ENCODE measurements around the gene ARMC6.

DNA sequence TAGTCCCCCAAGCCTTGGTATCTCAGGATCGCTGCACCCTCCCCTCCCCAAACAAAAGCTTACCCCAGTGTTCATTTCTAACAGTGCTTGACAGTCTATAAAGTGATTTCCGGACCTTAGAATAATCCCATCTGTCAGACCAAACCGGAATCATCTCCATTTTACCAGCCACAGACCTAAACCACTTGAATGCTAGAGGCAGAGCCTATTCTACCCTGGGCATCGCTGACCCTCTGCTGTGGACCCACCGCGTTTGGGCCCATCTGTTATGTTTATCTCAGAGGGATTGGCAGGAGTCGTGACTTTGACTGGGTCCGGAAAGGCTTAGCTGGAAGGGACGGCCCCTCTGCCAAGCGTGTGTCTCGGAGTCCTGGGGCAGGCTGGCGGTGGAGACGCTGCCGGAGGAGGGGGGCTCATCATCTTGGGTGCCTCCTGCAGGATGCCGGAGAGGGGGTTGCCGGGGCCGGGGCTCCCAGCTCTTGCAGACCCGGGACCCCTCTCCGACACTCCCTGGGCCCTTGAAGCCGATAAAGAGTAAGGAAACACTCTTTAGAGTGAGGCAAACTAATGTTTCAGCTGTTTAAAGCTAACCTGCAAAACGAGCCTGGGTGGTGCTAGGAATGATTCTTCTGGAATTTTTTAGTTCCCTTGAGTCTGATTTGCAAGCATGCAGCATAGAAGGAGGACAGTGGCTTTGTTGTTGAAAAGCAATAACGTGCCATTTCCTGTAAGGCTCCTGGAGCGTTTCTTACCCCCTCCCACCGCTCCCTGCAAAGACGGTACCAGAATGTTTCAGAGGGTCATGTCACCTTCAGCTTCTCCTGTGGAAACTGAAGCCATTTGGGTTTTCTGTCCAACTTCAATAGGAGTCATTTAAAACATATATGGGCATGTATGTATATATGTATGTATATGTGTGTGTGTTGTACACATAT, 31.7 kb downstream of the ARMC6 start:
- TF ChIP-seq, protein P1, sequence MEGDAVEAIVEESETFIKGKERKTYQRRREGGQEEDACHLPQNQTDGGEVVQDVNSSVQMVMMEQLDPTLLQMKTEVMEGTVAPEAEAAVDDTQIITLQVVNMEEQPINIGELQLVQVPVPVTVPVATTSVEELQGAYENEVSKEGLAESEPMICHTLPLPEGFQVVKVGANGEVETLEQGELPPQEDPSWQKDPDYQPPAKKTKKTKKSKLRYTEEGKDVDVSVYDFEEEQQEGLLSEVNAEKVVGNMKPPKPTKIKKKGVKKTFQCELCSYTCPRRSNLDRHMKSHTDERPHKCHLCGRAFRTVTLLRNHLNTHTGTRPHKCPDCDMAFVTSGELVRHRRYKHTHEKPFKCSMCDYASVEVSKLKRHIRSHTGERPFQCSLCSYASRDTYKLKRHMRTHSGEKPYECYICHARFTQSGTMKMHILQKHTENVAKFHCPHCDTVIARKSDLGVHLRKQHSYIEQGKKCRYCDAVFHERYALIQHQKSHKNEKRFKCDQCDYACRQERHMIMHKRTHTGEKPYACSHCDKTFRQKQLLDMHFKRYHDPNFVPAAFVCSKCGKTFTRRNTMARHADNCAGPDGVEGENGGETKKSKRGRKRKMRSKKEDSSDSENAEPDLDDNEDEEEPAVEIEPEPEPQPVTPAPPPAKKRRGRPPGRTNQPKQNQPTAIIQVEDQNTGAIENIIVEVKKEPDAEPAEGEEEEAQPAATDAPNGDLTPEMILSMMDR (conservative IDR thresholded peaks at IDR 0.05; ENCODE audit: low read depth in 2 of 2), result no peak
- no peak for TF ChIP-seq EZH2 (IDR thresholded peaks at IDR 0.05; ENCODE audit: low read depth, unreplicated experiment)
